HepG2 (cell line): ENCODE measurements around the gene COBL. TPM values are rescaled to one million over a fixed set of nuclear protein-coding genes. Genes with fewer than 3 reads are reported as not detected.

Source experiments
- ARNTL ChIP-seq: sonication (generic); formaldehyde crosslinking; IDR thresholded peaks from 2 replicates; pipeline ENCODE4 v1.4.0; 2020; ENCODE audit warnings: mild to moderate bottlenecking, missing genetic modification reagents
- ATF5 ChIP-seq: sonication (generic); formaldehyde crosslinking; IDR thresholded peaks from 2 replicates; pipeline ENCODE4 v1.4.0; 2020; ENCODE audit warnings: mild to moderate bottlenecking, low read depth, missing genetic modification reagents
- CBX2 ChIP-seq, 2 experiments: fragments of 200-600 bp in 1 of 2; sonication (generic); formaldehyde crosslinking in 1 of 2; IDR thresholded peaks; 2 replicates each; pipeline versions ENCODE4 v1.7.0 to v1.8.1; 2018 to 2022; ENCODE audit warnings: low read depth in 2 of 2, low read length in 1 of 2, mild to moderate bottlenecking in 1 of 2, missing genetic modification reagents in 1 of 2
- DBP ChIP-seq: sonication (generic); formaldehyde crosslinking; IDR thresholded peaks from 2 replicates; pipeline ENCODE4 v1.4.0; 2020; ENCODE audit warnings: missing genetic modification reagents; ENCODE audit errors: not compliant biosample characterization
- ELK4 ChIP-seq: sonication (generic); formaldehyde crosslinking; IDR thresholded peaks from 2 replicates; pipeline ENCODE4 v1.9.0; 2021; ENCODE audit warnings: missing genetic modification reagents, borderline replicate concordance
- ETS1 ChIP-seq: sonication (generic); formaldehyde crosslinking; IDR thresholded peaks from 2 replicates; pipeline ENCODE4 v1.4.0; 2020; ENCODE audit warnings: missing genetic modification reagents
- POLR2AphosphoS5 ChIP-seq: IDR thresholded peaks from 2 replicates; pipeline ENCODE4 v1.6.1; 2012; ENCODE audit warnings: low read depth, low read length
- REXO4 ChIP-seq: sonication (generic); formaldehyde crosslinking; IDR thresholded peaks from 2 replicates; pipeline ENCODE4 v1.8.0; 2022; ENCODE audit warnings: missing genetic modification reagents, mild to moderate bottlenecking, borderline replicate concordance
- SATB2 ChIP-seq: sonication (generic); formaldehyde crosslinking; IDR thresholded peaks from 2 replicates; pipeline ENCODE4 v1.5.0; 2020; ENCODE audit warnings: missing genetic modification reagents
- SCMH1 ChIP-seq: sonication (generic); formaldehyde crosslinking; IDR thresholded peaks from 2 replicates; pipeline ENCODE4 v1.9.0; 2021; ENCODE audit warnings: missing genetic modification reagents, mild to moderate bottlenecking, borderline replicate concordance
- SMYD3 ChIP-seq: sonication (generic); formaldehyde crosslinking; IDR thresholded peaks from 2 replicates; pipeline ENCODE4 v1.8.1; 2023; ENCODE audit warnings: mild to moderate bottlenecking, missing genetic modification reagents
- SP5 ChIP-seq: IDR thresholded peaks from 2 replicates; pipeline ENCODE4 v1.6.1; 2016; ENCODE audit warnings: low read depth, borderline replicate concordance
- TCF12 ChIP-seq, 2 experiments: fragments of 450-650 bp in 1 of 2; sonication (generic) in 1 of 2; formaldehyde crosslinking in 1 of 2; IDR thresholded peaks; 2 replicates each; pipeline versions ENCODE4 v1.6.1 to v1.8.0; 2017 to 2022; ENCODE audit warnings: antibody characterized with exemption in 1 of 2, mild to moderate bottlenecking in 1 of 2, missing genetic modification reagents in 1 of 2, moderate library complexity in 1 of 2
- THYN1 ChIP-seq: sonication (generic); formaldehyde crosslinking; IDR thresholded peaks from 2 replicates; pipeline ENCODE4 v1.8.1; 2023; ENCODE audit warnings: low read depth, mild to moderate bottlenecking, moderate library complexity, missing genetic modification reagents, borderline replicate concordance
- UBTF ChIP-seq: sonication (generic); formaldehyde crosslinking; IDR thresholded peaks from 2 replicates; pipeline ENCODE4 v1.4.0; 2020; ENCODE audit warnings: mild to moderate bottlenecking, missing genetic modification reagents
- ZFP91 ChIP-seq: sonication (generic); formaldehyde crosslinking; IDR thresholded peaks from 2 replicates; pipeline ENCODE4 v1.9.0; 2022; ENCODE audit warnings: missing genetic modification reagents, mild to moderate bottlenecking, borderline replicate concordance
- ZNF224 ChIP-seq: sonication (generic); formaldehyde crosslinking; IDR thresholded peaks from 2 replicates; pipeline ENCODE4 v1.5.0; 2020; ENCODE audit warnings: mild to moderate bottlenecking, missing genetic modification reagents
- ZNF710 ChIP-seq: sonication (generic); formaldehyde crosslinking; IDR thresholded peaks from 2 replicates; pipeline ENCODE4 v1.5.0; 2020; ENCODE audit warnings: mild to moderate bottlenecking, missing genetic modification reagents, borderline replicate concordance
- polyA plus RNA-seq, 8 experiments: library from polyadenylated mRNA; depleted of rRNA in 3 of 8; stranded (reverse) in 7 of 8; unstranded in 1 of 8; fragments of >200 nt; fragmentation: Illumina TruSeq in 4 of 8; extraction: Trizol in 4 of 8; gene quantifications; 2 replicates each; pipeline versions ENCODE4 v1.2.1 to v1.2.3, GENCODE V29; 2011 to 2016; ENCODE audit warnings: low read depth in 4 of 8, missing spikeins in 1 of 8, mixed read lengths in 1 of 8; ENCODE audit not compliant: insufficient read depth in 1 of 8
- total RNA-seq, 5 experiments: library from RNA; depleted of rRNA; stranded (reverse); fragments of >200 nt; fragmentation: Illumina TruSeq; extraction: Trizol; gene quantifications; 2 replicates each; pipeline ENCODE4 v1.2.3, GENCODE V29; 2016; ENCODE audit warnings: low read depth in 1 of 5

The COBL gene
- total and polyA plus RNA-seq, 2 of the 13 experiments (the other 11 are each of a cell fraction or from before 2014, with no cell fraction given), result 3.8 to 4.9 TPM

- TF ChIP-seq ETS1 (CRISPR knock-in tag) (no peak), ZNF710 (peak; percentile 76; the same call in 1 of the 2 replicates), POLR2AphosphoS5 (no peak), DBP (CRISPR knock-in tag) (no peak), CBX2 (IDR thresholded peaks at IDR 0.05; ENCODE audit: low read depth, low read length) (no peak), CBX2 (CRISPR knock-in tag; IDR thresholded peaks at IDR 0.05; ENCODE audit: low read depth) (no peak), ZFP91 (no peak), SATB2 (no peak), SMYD3 (CRISPR knock-in tag) (no peak), ATF5 (CRISPR knock-in tag) (no peak), ELK4 (CRISPR knock-in tag) (no peak), TCF12 (IDR thresholded peaks at IDR 0.05) (no peak), TCF12 (CRISPR knock-in tag; IDR thresholded peaks at IDR 0.05) (0 out of 2 replicates have a peak, but pooled peaks have one; percentile 73), THYN1 (CRISPR knock-in tag) (no peak), REXO4 (CRISPR knock-in tag) (no peak), ARNTL (CRISPR knock-in tag) (peak; percentile 66; the same call in 1 of the 2 replicates), ZNF224 (CRISPR knock-in tag) (no peak), SCMH1 (no peak), UBTF (CRISPR knock-in tag) (no peak), SP5 (CRISPR knock-in tag) (peak; percentile 95)
Observed at GRCh38 chr7:51328351-51328801, 11.8 kb upstream of the COBL start (continued).
